HepG2 (cell line): ENCODE measurements around the gene CLASRP. TPM values are rescaled to one million over a fixed set of nuclear protein-coding genes. Genes with fewer than 3 reads are reported as not detected.

Experiments used
- ATAC-seq: fragments of 200-7000 bp; cut with Tn5 transposase; 3 replicates; pipeline ENCODE4 v1.9.1; 2020; ENCODE audit warnings: mild to moderate bottlenecking, moderate library complexity
- BruUV-seq: library from RNA; stranded (reverse); fragments of 400-500 nt; replicated peaks from 2 replicates; lab custom pipeline; 2021; lab: Mats Ljungman, UMichigan
- CTCF ChIA-PET: fragments of 300-600 bp; formaldehyde crosslinking; extraction: SDS; loops from one replicate; lab custom pipeline; 2021; ENCODE audit warnings: low total read pairs, inconsistent platforms, low intra/inter-chr PET ratio; lab: Yijun Ruan, JAX
- POLR2A ChIA-PET: fragments of 350-600 bp; sonication (Branson Sonifier 250); formaldehyde crosslinking; loops from one replicate; lab custom pipeline; 2020; ENCODE audit warnings: antibody characterized with exemption, inconsistent platforms; lab: Yijun Ruan, JAX
- DNase-seq: peaks from one replicate; pipeline ENCODE4 v3.0.0-alpha.2; 2015; ENCODE audit warnings: low spot score
- FAIRE-seq: peaks from 3 replicates; lab custom pipeline; 2011; peaks lifted over from hg19 to GRCh38; lab: Jason Lieb, UNC
- H2AFZ ChIP-seq: one replicate; pipeline ENCODE4 v1.6.1; 2011; ENCODE audit warnings: low read length, inconsistent platforms
- H3K27ac ChIP-seq: fragments of 300-600 bp; 3 replicates; pipeline ENCODE4 v1.8.0; 2011; ENCODE audit warnings: mixed run types, mild to moderate bottlenecking, mixed read lengths, low read length, inconsistent platforms; ENCODE audit not compliant: insufficient read depth; ENCODE audit errors: extremely low read length
- H3K27me3 ChIP-seq, 2 experiments: fragments of 200-600 bp in 1 of 2; 2 replicates in 1 of 2; 3 replicates in 1 of 2; pipeline versions ENCODE4 v1.6.0 to v1.8.0; 2011; ENCODE audit warnings: low read length in 2 of 2, mild to moderate bottlenecking in 2 of 2, moderate library complexity in 2 of 2, inconsistent platforms in 1 of 2; ENCODE audit not compliant: insufficient read depth in 2 of 2, control insufficient read depth in 1 of 2
- H3K36me3 ChIP-seq, 2 experiments: fragments of 200-600 bp in 1 of 2; replicated peaks in 1 of 2; 2 replicates in 1 of 2; 3 replicates in 1 of 2; pipeline versions ENCODE4 v1.5.1 to v1.8.0; 2011; ENCODE audit warnings: low read length in 2 of 2, inconsistent platforms in 1 of 2; ENCODE audit not compliant: insufficient read depth in 2 of 2, control insufficient read depth in 1 of 2
- H3K4me1 ChIP-seq: 2 replicates; pipeline ENCODE4 v1.5.1; 2012; ENCODE audit warnings: low read length, inconsistent platforms; ENCODE audit not compliant: insufficient read depth
- H3K4me2 ChIP-seq: 2 replicates; pipeline ENCODE4 v1.6.0; 2011; ENCODE audit warnings: low read depth, low read length, inconsistent platforms
- H3K4me3 ChIP-seq, 3 experiments: fragments of 200-600 bp in 1 of 3; sonication (generic), shearing (Covaris generic) in 1 of 3; replicated peaks in 1 of 3; 2 replicates each; pipeline ENCODE4 v1.5.1; 2011 to 2016; ENCODE audit warnings: low read length in 3 of 3, inconsistent platforms in 2 of 3, low read depth in 2 of 3, mild to moderate bottlenecking in 2 of 3, control low read depth in 1 of 3, mixed read lengths in 1 of 3; ENCODE audit not compliant: insufficient read depth in 1 of 3
- H3K79me2 ChIP-seq: one replicate; pipeline ENCODE4 v1.6.1; 2011; ENCODE audit warnings: low read length, inconsistent platforms; ENCODE audit not compliant: insufficient read depth
- H3K9ac ChIP-seq: 2 replicates; pipeline ENCODE4 v1.6.0; 2011; ENCODE audit warnings: mild to moderate bottlenecking, low read depth, low read length, inconsistent platforms; ENCODE audit not compliant: insufficient read depth
- H3K9me3 ChIP-seq: 2 replicates; pipeline ENCODE4 v1.5.1; 2012; ENCODE audit warnings: mild to moderate bottlenecking, low read length
- H4K20me1 ChIP-seq: 2 replicates; pipeline ENCODE4 v1.6.0; 2011; ENCODE audit warnings: inconsistent platforms, mild to moderate bottlenecking, low read length, moderate library complexity; ENCODE audit not compliant: insufficient read depth
- ARHGAP35 ChIP-seq: sonication (generic); formaldehyde crosslinking; IDR thresholded peaks from 2 replicates; pipeline ENCODE4 v1.9.0; 2022; ENCODE audit warnings: mild to moderate bottlenecking, inconsistent platforms, moderate library complexity, missing genetic modification reagents, borderline replicate concordance
- ETS1 ChIP-seq: sonication (generic); formaldehyde crosslinking; IDR thresholded peaks from 2 replicates; pipeline ENCODE4 v1.4.0; 2020; ENCODE audit warnings: missing genetic modification reagents
- HMG20A ChIP-seq: IDR thresholded peaks from 2 replicates; pipeline ENCODE4 v1.6.1; 2016; ENCODE audit warnings: borderline replicate concordance
- HNRNPLL ChIP-seq: fragments of 200-400 bp; formaldehyde crosslinking; IDR thresholded peaks from 2 replicates; pipeline ENCODE4 v1.6.1; 2017; ENCODE audit warnings: mild to moderate bottlenecking, low read depth, low read length; ENCODE audit not compliant: poor library complexity, severe bottlenecking
- KAT2B ChIP-seq: fragments of 150-350 bp; IDR thresholded peaks from 2 replicates; pipeline ENCODE4 v1.6.1; 2014; ENCODE audit warnings: low read depth, low read length, borderline replicate concordance
- SRSF1 ChIP-seq: fragments of 200-400 bp; formaldehyde crosslinking; optimal IDR thresholded peaks from 2 replicates; pipeline ENCODE3; 2017; ENCODE audit warnings: mild to moderate bottlenecking, low read depth, low read length, moderate library complexity
- TEAD2 ChIP-seq: sonication (generic); formaldehyde crosslinking; IDR thresholded peaks from 2 replicates; pipeline ENCODE4 v1.9.0; 2021; ENCODE audit warnings: missing genetic modification reagents
- ZBTB10 ChIP-seq: sonication (generic); formaldehyde crosslinking; IDR thresholded peaks from 2 replicates; pipeline ENCODE4 v1.4.0; 2020; ENCODE audit warnings: missing genetic modification reagents, borderline replicate concordance
- ZKSCAN1 ChIP-seq: fragments of 150-350 bp; IDR thresholded peaks from 2 replicates; pipeline ENCODE4 v1.6.1; 2014; ENCODE audit warnings: low read length
- ZNF333 ChIP-seq: sonication (generic); formaldehyde crosslinking; IDR thresholded peaks from 2 replicates; pipeline ENCODE4 v1.4.0; 2020; ENCODE audit warnings: mild to moderate bottlenecking, missing genetic modification reagents, borderline replicate concordance
- ZNF530 ChIP-seq: sonication (generic); formaldehyde crosslinking; IDR thresholded peaks from 2 replicates; pipeline ENCODE4 v1.5.0; 2020; ENCODE audit warnings: low read depth, mild to moderate bottlenecking, missing genetic modification reagents
- ZNF691 ChIP-seq: sonication (generic); formaldehyde crosslinking; IDR thresholded peaks from 2 replicates; pipeline ENCODE4 v1.4.0; 2020; ENCODE audit warnings: missing genetic modification reagents, low read depth, mild to moderate bottlenecking, borderline replicate concordance
- ZNF761 ChIP-seq: sonication (generic); formaldehyde crosslinking; conservative IDR thresholded peaks from 2 replicates; pipeline ENCODE4 v1.4.0; 2020; ENCODE audit warnings: mild to moderate bottlenecking, missing genetic modification reagents
- WGBS: methylation state at CpG from one replicate; pipeline ENCODE4 v1.1.6; 2017; ENCODE audit warnings: low lambda C conversion rate; 5-methylcytosine and 5-hydroxymethylcytosine counted together
- in situ Hi-C: cut with HindIII; loops from 2 replicates; pipeline ENCODE4 v1.10.0; 2017; ENCODE audit warnings: low pct_unique_long_range_greater_than_20kb; ENCODE audit not compliant: extremely low pct_ligation_motif_present
- intact Hi-C: fragments of 100-400 bp; cut with micrococcal nuclease; formaldehyde crosslinking; loops from one replicate; pipeline ENCODE4 v1.10.0; 2022; ENCODE audit not compliant: unreplicated experiment
- polyA plus RNA-seq, 8 experiments: library from polyadenylated mRNA; depleted of rRNA in 3 of 8; stranded (reverse) in 7 of 8; unstranded in 1 of 8; fragments of >200 nt; fragmentation: Illumina TruSeq in 4 of 8; extraction: Trizol in 4 of 8; gene quantifications; 2 replicates each; pipeline versions ENCODE4 v1.2.1 to v1.2.3, GENCODE V29; 2011 to 2016; ENCODE audit warnings: low read depth in 4 of 8, missing spikeins in 1 of 8, mixed read lengths in 1 of 8; ENCODE audit not compliant: insufficient read depth in 1 of 8
- total RNA-seq, 5 experiments: library from RNA; depleted of rRNA; stranded (reverse); fragments of >200 nt; fragmentation: Illumina TruSeq; extraction: Trizol; gene quantifications; 2 replicates each; pipeline ENCODE4 v1.2.3, GENCODE V29; 2016; ENCODE audit warnings: low read depth in 1 of 5

CLASRP gene
- total and polyA plus RNA-seq, 2 of the 13 experiments (the other 11 are each of a cell fraction or from before 2014, with no cell fraction given): 32.0 to 51.4 TPM

- TF ChIP-seq HNRNPLL (no peak), ZNF333 (CRISPR knock-in tag) (no peak), HMG20A (CRISPR knock-in tag) (no peak), SRSF1 (no peak), ZKSCAN1 (peak; percentile 58; the same call in 1 of the 2 replicates)
- no peaks in the 10 kb centered on the region for H3K36me3 ChIP-seq
- H3K9me3 ChIP-seq: no peaks in the 10 kb centered on the region
- no TSS peak for BruUV-seq
- H3K9ac ChIP-seq: no peak overlapping the region
- no peak overlapping the region for H3K4me3 ChIP-seq
- H2AFZ ChIP-seq: no peak overlapping the region
- DNase-seq (no peak), FAIRE-seq (no peak), ATAC-seq (no peak)
- CTCF ChIA-PET: no interaction called here
- H3K27ac ChIP-seq: no peak overlapping the region
- in situ Hi-C loops: no loop called here
- H3K27me3 ChIP-seq: no peaks in the 10 kb centered on the region
- no peaks in the 10 kb centered on the region for H4K20me1 ChIP-seq
- 95% methylated on average over 4 of the region's 4 CpGs for WGBS
- no peak overlapping the region for H3K4me2 ChIP-seq
- intact Hi-C loops: no loop called here
- POLR2A ChIA-PET: no interaction called here
- H3K4me1 ChIP-seq: 0 out of 2 replicates have a peak, but pooled peaks cover 16% of the 10 kb centered on the region
- H3K79me2 ChIP-seq: no peaks in the 10 kb centered on the region
Observed at GRCh38 chr19:45023048-45023447, 15.8 kb upstream of the CLASRP start.

- Histone ChIP-seq H3K4me1 (peaks cover 18% of the 10 kb centered on the region; the same call in 1 of the 2 replicates), H4K20me1 (no peaks in the 10 kb centered on the region), H3K9ac (no peak overlapping the region), H3K27me3 (no peaks in the 10 kb centered on the region), H3K4me2 (no peak overlapping the region), H3K79me2 (no peaks in the 10 kb centered on the region), H3K4me3 (no peak overlapping the region), H3K27ac (no peak overlapping the region), H3K36me3 (no peaks in the 10 kb centered on the region), H2AFZ (no peak overlapping the region), H3K9me3 (no peaks in the 10 kb centered on the region)
- ChIA-PET POLR2A (no interaction called here), CTCF (no interaction called here)
- TF ChIP-seq KAT2B (no peak), ZNF530 (CRISPR knock-in tag) (no peak), ZBTB10 (CRISPR knock-in tag) (no peak), TEAD2 (no peak), ARHGAP35 (CRISPR knock-in tag) (no peak), ZNF761 (CRISPR knock-in tag) (no peak), ETS1 (CRISPR knock-in tag) (no peak), ZNF691 (CRISPR knock-in tag) (no peak)
- intact Hi-C loops: no loop called here
- BruUV-seq: no TSS peak
- in situ Hi-C loops: no loop called here
- WGBS: 96% methylated on average over 9 of the region's 9 CpGs
- FAIRE-seq (no peak), ATAC-seq (no peak), DNase-seq (no peak)
Observed at GRCh38 chr19:45025264-45025663, 13.6 kb upstream of the CLASRP start.
